A549 (cell line): ENCODE measurements around the gene TBC1D22A. TPM values are rescaled to one million over a fixed set of nuclear protein-coding genes. Genes with fewer than 3 reads are reported as not detected.

ENCODE experiments used
- ATAC-seq, 2 experiments: fragments of 200-7000 bp in 1 of 2; fragments of >200 bp in 1 of 2; cut with Nextera tagmentation in 1 of 2; cut with Tn5 transposase in 1 of 2; 3 replicates each; pipeline versions ENCODE4 v1.8.0 to v1.9.1; 2018 to 2020; ENCODE audit warnings: mild to moderate bottlenecking in 1 of 2, moderate library complexity in 1 of 2
- CTCF ChIA-PET: fragments of 300-600 bp; sonication (Branson Sonifier 250); formaldehyde crosslinking; extraction: SDS; loops from one replicate; lab custom pipeline; 2021; ENCODE audit warnings: antibody characterized with exemption, inconsistent platforms; lab: Yijun Ruan, JAX
- POLR2A ChIA-PET: fragments of 350-600 bp; formaldehyde crosslinking; extraction: SDS; loops from one replicate; lab custom pipeline; 2021; ENCODE audit warnings: antibody characterized with exemption, inconsistent platforms; lab: Yijun Ruan, JAX
- DNase-seq, 2 experiments: peaks; one replicate each; pipeline versions ENCODE4 v3.0.0 to v3.0.0-alpha.2; 2011 to 2016; ENCODE audit warnings: low read depth in 1 of 2, low spot score in 1 of 2
- FAIRE-seq: peaks from 2 replicates; lab custom pipeline; 2011; peaks lifted over from hg19 to GRCh38; lab: Jason Lieb, UNC
- H3K27ac ChIP-seq, 2 experiments: fragments of >200 bp; sonication (Bioruptor Twin); formaldehyde crosslinking; 3 replicates each; pipeline ENCODE4 v1.5.1; 2016 to 2017
- H3K4me1 ChIP-seq: fragments of >200 bp; sonication (Bioruptor Twin); formaldehyde crosslinking; 3 replicates; pipeline ENCODE4 v1.6.1; 2016
- H3K4me2 ChIP-seq: fragments of >200 bp; sonication (Bioruptor Twin); formaldehyde crosslinking; 3 replicates; pipeline ENCODE4 v1.6.1; 2016
- H3K4me3 ChIP-seq: fragments of >200 bp; sonication (Bioruptor Twin); formaldehyde crosslinking; 3 replicates; pipeline ENCODE4 v1.5.1; 2016
- H3K9me3 ChIP-seq: fragments of >200 bp; sonication (Bioruptor Twin); formaldehyde crosslinking; 3 replicates; pipeline ENCODE4 v1.6.1; 2016
- BHLHE40 ChIP-seq: IDR thresholded peaks from 2 replicates; pipeline ENCODE4 v1.6.1; 2012; ENCODE audit warnings: low read depth, low read length, inconsistent platforms
- EHF ChIP-seq: fragments of 250-450 bp; sonication (Bioruptor Pico); IDR thresholded peaks from 2 replicates; pipeline ENCODE4 v1.5.0; 2020; ENCODE audit warnings: mild to moderate bottlenecking
- EP300 ChIP-seq, 2 experiments: fragments of >200 bp; sonication (Bioruptor Twin); formaldehyde crosslinking; IDR thresholded peaks; 2 replicates in 1 of 2; 3 replicates in 1 of 2; pipeline ENCODE4 v1.6.1; 2016 to 2017
- ESRRA ChIP-seq: fragments of 150-350 bp; IDR thresholded peaks from 2 replicates; pipeline ENCODE4 v1.6.1; 2014; ENCODE audit warnings: mild to moderate bottlenecking, low read length, borderline replicate concordance
- FOSB ChIP-seq: fragments of 250-450 bp; sonication (Bioruptor Pico); IDR thresholded peaks from 2 replicates; pipeline ENCODE4 v1.5.0; 2020; ENCODE audit warnings: mild to moderate bottlenecking, moderate library complexity
- HEYL ChIP-seq: fragments of 250-450 bp; sonication (Bioruptor Pico); IDR thresholded peaks from 2 replicates; pipeline ENCODE4 v1.8.0; 2021; ENCODE audit warnings: mild to moderate bottlenecking, moderate library complexity
- JUNB ChIP-seq: fragments of >200 bp; sonication (Bioruptor Twin); formaldehyde crosslinking; IDR thresholded peaks from 2 replicates; pipeline ENCODE4 v1.6.1; 2016
- KDM5A ChIP-seq: fragments of 200-600 bp; sonication (generic); IDR thresholded peaks from 2 replicates; pipeline ENCODE4 v1.6.1; 2016; ENCODE audit warnings: antibody characterized with exemption, mild to moderate bottlenecking
- MAFK ChIP-seq: fragments of 450-650 bp; IDR thresholded peaks from 2 replicates; pipeline ENCODE4 v1.6.1; 2014; ENCODE audit not compliant: partially characterized antibody
- NFE2L2 ChIP-seq: fragments of 150-350 bp; conservative IDR thresholded peaks from 2 replicates; pipeline ENCODE4 v1.6.1; 2014; ENCODE audit warnings: low read length
- NPAS2 ChIP-seq: fragments of 250-450 bp; sonication (Bioruptor Pico); IDR thresholded peaks from 2 replicates; pipeline ENCODE4 v1.8.0; 2022; ENCODE audit warnings: mild to moderate bottlenecking, moderate library complexity, borderline replicate concordance
- RAD21 ChIP-seq, 2 experiments: fragments of >200 bp in 1 of 2; sonication (Bioruptor Twin) in 1 of 2; formaldehyde crosslinking in 1 of 2; IDR thresholded peaks in 1 of 2; conservative IDR thresholded peaks in 1 of 2; 2 replicates in 1 of 2; 3 replicates in 1 of 2; pipeline ENCODE4 v1.6.1; 2012 to 2018; ENCODE audit warnings: inconsistent platforms in 1 of 2
- RCOR1 ChIP-seq: fragments of 150-350 bp; IDR thresholded peaks from 2 replicates; pipeline ENCODE4 v1.6.1; 2014; ENCODE audit warnings: antibody characterized with exemption, low read length, low read depth
- RFX5 ChIP-seq: fragments of 450-650 bp; IDR thresholded peaks from 2 replicates; pipeline ENCODE4 v1.7.1; 2014; ENCODE audit warnings: antibody characterized with exemption, mild to moderate bottlenecking, moderate library complexity
- ZSCAN20 ChIP-seq: fragments of 250-450 bp; sonication (Bioruptor Pico); IDR thresholded peaks from 2 replicates; pipeline ENCODE4 v1.8.0; 2022; ENCODE audit warnings: mild to moderate bottlenecking, moderate library complexity
- WGBS: methylation state at CpG from one replicate; pipeline ENCODE4 v1.1.6; 2017; ENCODE audit errors: missing lambda C conversion rate; 5-methylcytosine and 5-hydroxymethylcytosine counted together
- polyA plus RNA-seq, 4 experiments: library from polyadenylated mRNA; depleted of rRNA in 3 of 4; stranded (reverse); fragments of >200 nt; fragmentation: RNase III in 1 of 4; extraction: RNeasy Plus Mini Kit Qiagen cat#74134 plus additional on column Dnase treatment in 1 of 4; gene quantifications; 2 replicates in 3 of 4; 3 replicates in 1 of 4; pipeline ENCODE4 v1.2.3, GENCODE V29; 2011 to 2017
- TF ChIP-seq, protein P1 (sequence below): fragments of 250-450 bp; sonication (Bioruptor Pico); IDR thresholded peaks from 2 replicates; pipeline ENCODE4 v1.5.0; 2021; ENCODE audit warnings: mild to moderate bottlenecking, moderate library complexity, borderline replicate concordance
- TF ChIP-seq, protein P2 (sequence below): fragments of >200 bp; sonication (Bioruptor Twin); formaldehyde crosslinking; IDR thresholded peaks from 3 replicates; pipeline ENCODE4 v1.6.1; 2016
- TF ChIP-seq, protein P3 (sequence below): IDR thresholded peaks from 2 replicates; pipeline ENCODE4 v1.6.1; 2012; ENCODE audit warnings: low read depth, borderline replicate concordance

TBC1D22A gene
- polyA plus RNA-seq, 2 of the 4 experiments (the other 2 are of a cell fraction) = 8.9 to 10.8 TPM

DNA sequence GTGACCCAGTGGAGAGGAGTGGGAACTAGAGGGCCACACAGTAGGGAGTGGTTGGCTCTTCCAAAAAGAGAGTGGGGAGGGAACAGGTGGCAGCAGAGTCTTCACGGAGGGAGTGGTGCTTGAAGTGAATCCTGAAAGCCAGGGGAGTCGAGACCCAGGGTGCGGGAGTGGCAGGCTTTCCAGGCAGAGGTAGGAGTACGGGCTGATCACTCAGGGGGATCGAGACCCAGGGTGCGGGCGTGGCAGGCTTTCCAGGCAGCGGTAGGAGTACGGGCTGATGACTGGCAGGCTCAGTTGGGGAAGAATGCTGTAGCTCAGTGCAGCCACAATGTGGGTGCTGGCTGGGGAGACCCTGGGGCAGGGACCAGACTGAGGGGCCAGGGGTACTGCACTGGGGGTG, 148.2 kb downstream of the TBC1D22A start:
- Histone ChIP-seq H3K4me3 (no peak overlapping the region), H3K4me2 (no peak overlapping the region), H3K27ac (no peak overlapping the region), H3K4me1 (no peaks in the 10 kb centered on the region), H3K9me3 (no peaks in the 10 kb centered on the region)
- ChIA-PET CTCF (no interaction called here), POLR2A (no interaction called here)
- WGBS = 80% methylated on average over 9 of the region's 9 CpGs
- no peak for DNase-seq
- TF ChIP-seq, protein P1, sequence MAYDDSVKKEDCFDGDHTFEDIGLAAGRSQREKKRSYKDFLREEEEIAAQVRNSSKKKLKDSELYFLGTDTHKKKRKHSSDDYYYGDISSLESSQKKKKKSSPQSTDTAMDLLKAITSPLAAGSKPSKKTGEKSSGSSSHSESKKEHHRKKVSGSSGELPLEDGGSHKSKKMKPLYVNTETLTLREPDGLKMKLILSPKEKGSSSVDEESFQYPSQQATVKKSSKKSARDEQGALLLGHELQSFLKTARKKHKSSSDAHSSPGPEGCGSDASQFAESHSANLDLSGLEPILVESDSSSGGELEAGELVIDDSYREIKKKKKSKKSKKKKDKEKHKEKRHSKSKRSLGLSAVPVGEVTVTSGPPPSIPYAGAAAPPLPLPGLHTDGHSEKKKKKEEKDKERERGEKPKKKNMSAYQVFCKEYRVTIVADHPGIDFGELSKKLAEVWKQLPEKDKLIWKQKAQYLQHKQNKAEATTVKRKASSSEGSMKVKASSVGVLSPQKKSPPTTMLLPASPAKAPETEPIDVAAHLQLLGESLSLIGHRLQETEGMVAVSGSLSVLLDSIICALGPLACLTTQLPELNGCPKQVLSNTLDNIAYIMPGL (CRISPR knock-in tag) = no peak
- TF ChIP-seq NPAS2 (CRISPR knock-in tag) (no peak), RAD21 (conservative IDR thresholded peaks at IDR 0.05 in 1 of 2, IDR thresholded peaks at IDR 0.05 in 1 of 2) (no peak), ZSCAN20 (no peak)
- no peak for FAIRE-seq
- ATAC-seq = no peak

DNA sequence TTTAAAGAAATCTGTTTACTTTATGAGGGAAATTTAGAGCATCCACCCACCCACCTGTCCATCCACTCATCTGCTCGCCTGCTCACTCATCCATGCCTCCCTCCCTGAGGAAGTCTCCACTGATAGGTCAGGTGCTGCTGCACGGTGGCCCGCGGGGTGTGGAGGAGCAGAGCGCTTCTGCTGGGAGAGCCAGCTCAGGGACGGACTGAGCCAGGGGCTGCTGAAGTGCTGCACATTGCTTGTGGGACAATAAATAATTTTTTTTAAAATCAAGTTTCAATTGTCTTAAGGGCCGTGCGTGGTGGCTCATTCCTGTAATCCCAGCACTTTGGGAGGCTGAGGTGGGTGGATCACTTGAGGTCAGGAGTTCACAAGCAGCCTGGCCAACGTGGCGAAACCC, 148.9 kb downstream of the TBC1D22A start:
- DNase-seq = no peak
- TF ChIP-seq NFE2L2 = no peak
- TF ChIP-seq JUNB = no peak
- TF ChIP-seq, protein P2, sequence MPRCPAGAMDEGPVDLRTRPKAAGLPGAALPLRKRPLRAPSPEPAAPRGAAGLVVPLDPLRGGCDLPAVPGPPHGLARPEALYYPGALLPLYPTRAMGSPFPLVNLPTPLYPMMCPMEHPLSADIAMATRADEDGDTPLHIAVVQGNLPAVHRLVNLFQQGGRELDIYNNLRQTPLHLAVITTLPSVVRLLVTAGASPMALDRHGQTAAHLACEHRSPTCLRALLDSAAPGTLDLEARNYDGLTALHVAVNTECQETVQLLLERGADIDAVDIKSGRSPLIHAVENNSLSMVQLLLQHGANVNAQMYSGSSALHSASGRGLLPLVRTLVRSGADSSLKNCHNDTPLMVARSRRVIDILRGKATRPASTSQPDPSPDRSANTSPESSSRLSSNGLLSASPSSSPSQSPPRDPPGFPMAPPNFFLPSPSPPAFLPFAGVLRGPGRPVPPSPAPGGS = no peak
- no peak for TF ChIP-seq EP300 (IDR thresholded peaks at IDR 0.05)
- no peak for TF ChIP-seq KDM5A
- TF ChIP-seq RCOR1 = no peak
- TF ChIP-seq, protein P1 (CRISPR knock-in tag) = no peak
- no peak for FAIRE-seq

DNA sequence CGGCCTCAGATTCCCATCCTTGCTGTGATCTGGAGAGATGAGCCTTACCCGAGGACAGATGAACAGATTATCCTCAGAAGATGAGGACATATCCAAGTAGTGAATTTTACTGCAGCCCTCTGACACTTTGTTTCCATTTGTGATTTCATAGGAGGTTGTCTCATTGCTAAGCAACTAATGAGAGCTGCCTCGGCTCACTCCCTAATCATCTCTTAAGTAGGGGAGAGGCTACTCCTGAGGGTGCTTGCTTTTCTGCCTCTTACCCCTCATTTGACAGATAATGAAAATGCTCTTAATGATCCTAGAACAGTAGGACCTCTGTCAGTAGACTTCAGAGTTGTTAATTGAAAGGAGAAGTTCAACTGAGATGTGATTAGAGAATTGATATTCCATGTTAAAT, 150.9 kb downstream of the TBC1D22A start:
- TF ChIP-seq, protein P3, sequence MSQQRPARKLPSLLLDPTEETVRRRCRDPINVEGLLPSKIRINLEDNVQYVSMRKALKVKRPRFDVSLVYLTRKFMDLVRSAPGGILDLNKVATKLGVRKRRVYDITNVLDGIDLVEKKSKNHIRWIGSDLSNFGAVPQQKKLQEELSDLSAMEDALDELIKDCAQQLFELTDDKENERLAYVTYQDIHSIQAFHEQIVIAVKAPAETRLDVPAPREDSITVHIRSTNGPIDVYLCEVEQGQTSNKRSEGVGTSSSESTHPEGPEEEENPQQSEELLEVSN = no peak
- TF ChIP-seq MAFK (no peak), ESRRA (no peak), FOSB (CRISPR knock-in tag) (no peak), RFX5 (no peak), EHF (CRISPR knock-in tag) (no peak), NFE2L2 (no peak), HEYL (CRISPR knock-in tag) (no peak), RCOR1 (no peak), BHLHE40 (no peak)
- TF ChIP-seq, protein P2 = no peak
- TF ChIP-seq, protein P1 (CRISPR knock-in tag) = no peak
- WGBS = 50% methylated on average over 3 of the region's 3 CpGs
- H3K27ac ChIP-seq = no peak overlapping the region
- FAIRE-seq = no peak
- DNase-seq = no peak
- ChIA-PET CTCF (no interaction called here), POLR2A (no interaction called here)
- H3K4me1 ChIP-seq = no peaks in the 10 kb centered on the region
- H3K4me2 ChIP-seq = no peak overlapping the region
- no peak for ATAC-seq
- H3K9me3 ChIP-seq = no peaks in the 10 kb centered on the region
- H3K4me3 ChIP-seq = no peak overlapping the region

More for the DNA sequence above, 148.9 kb downstream of the TBC1D22A start:
- Histone ChIP-seq H3K9me3 (no peaks in the 10 kb centered on the region), H3K4me2 (no peak overlapping the region), H3K27ac (no peak overlapping the region), H3K4me1 (no peaks in the 10 kb centered on the region), H3K4me3 (no peak overlapping the region)
- ChIA-PET CTCF (no interaction called here), POLR2A (no interaction called here)
- no peak for ATAC-seq
- 92% methylated on average over 10 of the region's 10 CpGs for WGBS
